Large intestine (tissue), 3 donors: Measurements from ENCODE around the gene TXNRD2. TPM values are rescaled to one million over a fixed set of nuclear protein-coding genes. Genes with fewer than 3 reads are reported as not detected.

Experiments
- DNase-seq, 2 donors: peaks; one replicate each; pipeline versions ENCODE4 v3.0.0 to v3.0.0-alpha.2; 2013
- H3K27ac ChIP-seq: one replicate; pipeline ENCODE4 v1.5.1; 2013; ENCODE audit warnings: low read length
- H3K27me3 ChIP-seq: 2 replicates; pipeline ENCODE4 v1.6.1; 2013; ENCODE audit warnings: low read length; ENCODE audit not compliant: control insufficient read depth, insufficient read depth
- H3K36me3 ChIP-seq: 2 replicates; pipeline ENCODE4 v1.6.1; 2013; ENCODE audit warnings: low read length; ENCODE audit not compliant: control insufficient read depth, insufficient read depth
- H3K4me1 ChIP-seq: one replicate; pipeline ENCODE4 v1.6.1; 2013; ENCODE audit warnings: low read length; ENCODE audit not compliant: control insufficient read depth, insufficient read depth
- H3K4me3 ChIP-seq: one replicate; pipeline ENCODE4 v1.5.1; 2013; ENCODE audit warnings: low read length
- H3K9me3 ChIP-seq: one replicate; pipeline ENCODE4 v1.6.1; 2013; ENCODE audit warnings: mild to moderate bottlenecking, low read depth, low read length, moderate library complexity; ENCODE audit not compliant: control insufficient read depth
- WGBS: methylation state at CpG from one replicate; pipeline ENCODE4 v1.1.5; 2013; ENCODE audit warnings: low lambda C conversion rate; ENCODE audit not compliant: insufficient coverage; 5-methylcytosine and 5-hydroxymethylcytosine counted together
- polyA plus RNA-seq: library from polyadenylated mRNA; unstranded; fragments of 120-200 nt; gene quantifications from one replicate; pipeline ENCODE4 v1.2.1, GENCODE V29; 2013

TXNRD2 gene
- polyA plus RNA-seq, 1 donor = 22.5 TPM

DNA sequence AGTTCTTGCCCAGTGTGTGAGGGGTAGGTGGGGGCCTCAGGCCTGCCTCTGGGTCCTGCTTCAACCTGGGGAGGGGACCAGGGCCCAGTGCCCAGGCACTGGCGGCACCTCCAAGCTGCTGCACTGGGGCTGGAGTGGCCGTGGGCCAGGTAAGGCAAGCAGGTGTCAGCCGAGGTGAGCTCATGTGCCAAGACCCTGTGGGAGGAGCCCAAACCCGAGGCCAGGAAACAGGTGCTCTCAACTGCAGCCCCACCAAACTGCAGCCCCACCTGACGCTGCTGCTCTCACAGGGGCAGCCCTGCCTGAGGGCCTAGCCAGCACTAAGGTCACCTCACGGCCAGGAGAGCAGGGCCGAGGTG, 68.9 kb downstream of the TXNRD2 start:
- peaks cover 9% of the 10 kb centered on the region for H3K4me1 ChIP-seq
- no peaks in the 10 kb centered on the region for H3K9me3 ChIP-seq
- peaks cover 11% of the 10 kb centered on the region for H3K36me3 ChIP-seq
- no peak overlapping the region for H3K4me3 ChIP-seq
- WGBS = no CpG with 5 or more reads among the region's 7 CpGs
- no peak overlapping the region for H3K27ac ChIP-seq
- no peaks in the 10 kb centered on the region for H3K27me3 ChIP-seq
- no peak for DNase-seq

DNA sequence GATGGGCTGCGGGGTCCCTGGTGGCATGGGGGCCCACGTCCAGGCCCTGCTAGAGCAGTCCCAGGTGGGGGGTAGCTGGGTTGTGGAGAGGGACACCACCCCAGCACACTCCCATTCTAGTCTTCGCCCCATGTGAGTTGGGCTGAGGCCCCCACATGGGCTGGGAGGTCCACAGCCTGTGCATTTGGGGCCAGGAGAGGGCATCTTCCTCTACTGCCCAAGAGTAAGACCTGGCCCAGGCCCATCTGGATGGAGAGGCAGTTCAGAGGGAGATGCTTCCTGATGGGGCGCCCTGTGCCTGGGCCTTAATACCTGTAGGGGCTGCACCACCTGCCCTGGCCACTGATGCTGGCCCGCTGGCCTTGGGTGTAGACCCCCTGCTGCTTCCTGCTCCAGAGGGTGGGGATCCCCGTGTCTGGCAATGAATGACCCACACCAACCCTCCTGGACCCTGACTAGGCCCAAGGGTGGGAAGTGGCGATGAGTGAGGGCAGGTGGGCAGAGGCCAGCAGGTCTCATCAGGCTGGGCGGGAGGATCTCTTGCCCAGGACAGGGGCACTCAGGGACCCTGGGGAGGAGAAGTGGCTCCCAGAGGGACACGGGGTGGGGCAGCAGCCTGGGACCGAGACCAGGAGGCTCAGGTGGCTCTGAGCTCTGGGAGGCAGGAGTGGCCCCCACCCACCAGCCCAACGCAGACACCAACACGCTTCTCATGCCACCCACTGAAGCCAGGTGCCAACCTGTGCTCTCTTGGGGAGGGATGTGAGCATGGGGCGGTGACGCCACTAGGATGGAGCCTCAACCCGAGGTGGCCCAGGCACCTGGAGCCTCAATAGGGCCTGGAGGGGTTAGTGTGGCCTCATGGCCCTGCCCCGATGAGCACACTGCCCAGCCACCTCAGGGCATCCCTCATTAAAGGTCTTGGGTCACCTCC, 69.5 kb downstream of the TXNRD2 start:
- no peak for DNase-seq
- H3K4me3 ChIP-seq = no peak overlapping the region
- H3K27ac ChIP-seq = no peak overlapping the region
- H3K36me3 ChIP-seq = peaks cover 5% of the 10 kb centered on the region
- H3K27me3 ChIP-seq = no peaks in the 10 kb centered on the region
- no peaks in the 10 kb centered on the region for H3K9me3 ChIP-seq
- H3K4me1 ChIP-seq = peaks cover 9% of the 10 kb centered on the region
- no CpG with 5 or more reads among the region's 16 CpGs for WGBS

DNA sequence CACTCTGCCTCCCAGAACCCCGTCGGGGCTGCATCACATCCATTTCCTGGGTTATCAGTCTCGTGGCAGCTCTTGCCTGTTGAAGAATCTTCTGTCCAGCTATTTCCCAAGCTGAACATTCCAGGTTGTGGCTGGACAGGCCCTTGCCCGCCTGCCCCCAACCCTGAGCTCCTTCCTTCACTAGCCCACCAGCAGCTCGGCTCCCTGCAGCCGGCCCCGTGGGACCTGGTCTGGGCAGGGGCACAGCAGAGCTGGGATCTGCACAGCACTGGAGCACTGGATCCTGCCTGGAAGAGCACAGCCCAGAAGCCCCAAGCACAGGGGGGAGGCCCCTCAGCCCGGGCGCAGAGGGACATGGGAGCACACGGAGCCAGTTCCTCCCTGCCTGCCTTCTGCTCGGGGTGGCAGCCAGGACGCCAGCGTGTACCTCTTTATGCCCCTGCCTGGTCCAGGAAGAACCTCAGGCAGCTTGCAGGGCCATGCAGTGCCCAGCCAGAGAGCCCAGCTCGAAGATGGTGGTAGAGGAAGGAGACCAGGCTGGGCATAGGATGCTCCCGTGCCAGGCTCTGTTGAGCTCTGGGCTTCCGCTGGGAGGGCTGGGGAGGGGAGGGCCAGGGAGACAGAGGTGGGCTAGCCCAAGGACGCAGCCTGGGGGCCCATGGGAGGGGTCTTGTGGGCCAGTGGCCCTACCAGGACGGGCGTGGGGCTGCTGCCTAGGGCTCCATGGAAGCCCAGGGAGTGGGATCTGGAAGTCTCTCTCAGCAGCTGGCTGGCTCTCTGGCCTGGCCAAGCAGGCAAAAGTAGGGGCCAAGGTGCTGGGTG, 70.4 kb downstream of the TXNRD2 start:
- H3K4me3 ChIP-seq = no peak overlapping the region
- H3K4me1 ChIP-seq = peaks cover 9% of the 10 kb centered on the region
- H3K9me3 ChIP-seq = no peaks in the 10 kb centered on the region
- H3K27ac ChIP-seq = no peak overlapping the region
- DNase-seq = no peak
- no peaks in the 10 kb centered on the region for H3K36me3 ChIP-seq
- WGBS = no CpG with 5 or more reads among the region's 19 CpGs
- no peaks in the 10 kb centered on the region for H3K27me3 ChIP-seq

DNA sequence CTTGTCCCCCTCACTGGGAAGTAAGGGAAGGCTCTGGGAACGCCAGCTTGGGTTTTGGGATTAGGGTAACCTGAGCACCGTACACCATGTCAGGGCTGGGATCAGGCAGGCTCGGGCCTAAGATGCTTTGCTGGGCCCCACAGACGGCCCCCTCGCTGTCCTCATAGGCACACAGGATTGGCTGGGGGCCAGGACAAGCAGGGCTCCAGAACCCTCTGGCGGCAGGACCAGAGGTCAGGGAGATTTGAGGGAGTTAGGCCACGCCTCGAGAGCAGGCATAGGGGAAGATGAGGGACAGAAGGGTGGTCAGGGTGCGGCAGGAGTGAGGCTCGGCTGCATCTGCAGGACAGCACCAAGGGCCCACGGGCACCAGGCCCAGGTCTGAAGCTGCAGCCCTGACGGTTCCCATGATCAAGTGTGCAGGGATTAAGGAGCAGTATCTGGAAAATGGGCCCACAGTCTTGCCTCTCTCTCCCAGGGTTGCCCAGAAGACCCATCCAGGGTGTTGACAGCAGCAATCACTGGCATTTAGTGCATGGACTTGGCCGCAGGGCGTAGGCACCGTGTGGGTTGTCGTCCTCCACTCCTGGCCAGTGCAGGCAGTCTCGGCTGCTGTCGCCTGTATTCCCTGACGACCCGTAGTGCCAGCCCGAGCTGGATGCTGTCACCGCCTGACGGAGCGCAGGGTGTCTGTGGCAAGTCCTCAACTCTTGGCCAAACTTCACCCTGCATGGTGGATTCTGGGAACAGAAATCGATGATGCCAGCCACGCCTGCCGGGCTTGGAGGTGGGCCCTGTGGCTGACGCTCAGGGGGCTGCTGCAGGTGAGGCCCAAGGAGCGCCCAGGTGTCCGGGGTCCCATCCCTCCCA, 71.2 kb downstream of the TXNRD2 start:
- no peaks in the 10 kb centered on the region for H3K36me3 ChIP-seq
- no peak overlapping the region for H3K4me3 ChIP-seq
- H3K27ac ChIP-seq = no peak overlapping the region
- DNase-seq = no peak
- no peaks in the 10 kb centered on the region for H3K9me3 ChIP-seq
- WGBS = no CpG with 5 or more reads among the region's 30 CpGs
- no peaks in the 10 kb centered on the region for H3K27me3 ChIP-seq
- peaks cover 9% of the 10 kb centered on the region for H3K4me1 ChIP-seq

DNA sequence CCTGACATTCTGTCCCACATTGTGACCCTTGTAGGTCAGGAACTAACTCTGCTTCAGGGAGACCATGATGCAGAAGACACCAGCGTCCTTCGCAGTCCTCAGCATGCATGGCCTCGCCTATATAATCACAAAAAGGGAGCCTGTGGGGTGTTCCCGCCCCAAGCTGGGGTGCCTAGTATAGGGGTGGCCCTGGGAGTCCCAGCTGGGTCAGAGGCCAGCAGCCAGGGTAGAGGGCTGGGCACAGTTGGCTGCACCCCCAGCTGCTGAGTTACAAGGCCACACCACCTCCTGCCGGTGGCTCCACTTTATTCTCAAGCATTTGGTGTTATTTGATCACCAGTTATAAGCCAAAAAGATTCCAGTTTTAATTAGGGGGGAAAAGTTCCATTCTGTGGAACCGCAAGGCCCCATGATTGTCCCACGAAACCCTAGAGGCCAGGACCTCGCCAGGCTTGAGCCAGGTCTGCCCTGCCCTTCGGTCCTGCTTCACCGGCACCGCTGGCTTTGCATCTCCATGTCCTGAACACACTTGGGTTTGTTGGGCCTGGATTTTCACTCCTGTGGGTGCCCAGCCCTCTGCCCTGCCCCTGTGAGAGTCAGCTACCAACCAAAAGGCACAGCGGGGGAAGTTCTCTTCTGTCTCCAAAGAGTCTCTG, 72.0 kb downstream of the TXNRD2 start:
- DNase-seq = no peak
- Histone ChIP-seq H3K9me3 (no peaks in the 10 kb centered on the region), H3K27ac (no peak overlapping the region), H3K27me3 (no peaks in the 10 kb centered on the region), H3K36me3 (no peaks in the 10 kb centered on the region), H3K4me1 (peaks cover 9% of the 10 kb centered on the region), H3K4me3 (no peak overlapping the region)
- WGBS = no CpG with 5 or more reads among the region's 12 CpGs

DNA sequence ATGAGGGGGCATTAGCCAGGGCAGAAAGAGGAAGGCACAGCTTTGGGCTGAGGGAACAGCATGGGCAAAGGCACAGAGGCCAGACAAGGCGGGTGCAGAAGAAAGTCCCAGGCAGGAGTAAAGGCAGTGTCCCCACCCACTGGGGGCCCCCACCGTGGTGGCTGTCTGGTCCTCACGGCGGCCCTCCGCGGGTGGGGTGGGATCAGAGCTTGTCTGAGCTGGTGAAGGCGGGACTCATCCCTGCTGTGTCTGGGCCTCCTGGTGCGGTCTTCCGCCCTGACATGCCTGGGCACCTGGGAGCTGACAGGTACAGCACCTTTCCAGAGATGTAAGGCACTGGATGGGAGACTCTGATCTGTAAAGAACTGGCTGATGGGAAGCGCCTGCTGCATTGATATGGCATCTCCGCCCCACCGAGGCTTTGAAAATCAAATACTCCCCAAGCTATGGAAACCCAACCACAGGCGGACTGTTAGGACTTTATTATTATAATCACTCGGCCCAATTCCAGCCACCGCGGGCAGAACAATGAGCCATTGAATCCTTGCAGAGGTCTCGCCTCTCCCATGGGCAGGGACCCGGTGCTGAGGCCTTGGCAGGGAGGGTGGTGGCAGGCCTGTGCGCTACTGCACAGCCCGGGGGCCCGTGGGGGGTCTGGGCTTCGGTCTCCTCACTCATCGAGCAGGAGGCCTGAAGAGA, 72.7 kb downstream of the TXNRD2 start:
- Histone ChIP-seq H3K4me3 (no peak overlapping the region), H3K9me3 (no peaks in the 10 kb centered on the region), H3K27ac (no peak overlapping the region), H3K36me3 (no peaks in the 10 kb centered on the region), H3K27me3 (no peaks in the 10 kb centered on the region), H3K4me1 (peaks cover 4% of the 10 kb centered on the region)
- WGBS = 100% methylated on average over 2 of the region's 23 CpGs
- no peak for DNase-seq

DNA sequence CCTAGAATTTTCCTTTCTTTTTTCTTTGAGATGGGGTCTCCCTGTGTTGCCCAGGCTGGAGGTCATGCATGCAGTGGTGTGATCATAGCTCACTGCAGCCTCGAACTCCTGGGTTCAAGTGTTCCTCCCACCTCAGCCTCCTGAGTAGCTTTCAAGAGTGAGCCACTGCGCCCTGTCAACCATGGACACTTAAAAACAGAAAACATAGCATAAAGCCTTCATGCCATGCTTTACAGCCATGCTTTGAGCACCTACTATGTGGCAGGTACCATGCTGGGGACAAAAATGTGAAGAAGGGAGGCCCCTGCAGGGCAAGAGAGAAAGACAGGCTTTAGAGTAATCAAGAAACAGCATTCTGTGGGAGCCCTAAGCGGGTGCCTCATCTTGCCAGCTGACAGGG, 73.3 kb downstream of the TXNRD2 start:
- no CpG with 5 or more reads among the region's 3 CpGs for WGBS
- Histone ChIP-seq H3K36me3 (no peaks in the 10 kb centered on the region), H3K27ac (no peak overlapping the region), H3K27me3 (no peaks in the 10 kb centered on the region), H3K9me3 (no peaks in the 10 kb centered on the region), H3K4me1 (no peaks in the 10 kb centered on the region), H3K4me3 (no peak overlapping the region)
- DNase-seq = no peak

DNA sequence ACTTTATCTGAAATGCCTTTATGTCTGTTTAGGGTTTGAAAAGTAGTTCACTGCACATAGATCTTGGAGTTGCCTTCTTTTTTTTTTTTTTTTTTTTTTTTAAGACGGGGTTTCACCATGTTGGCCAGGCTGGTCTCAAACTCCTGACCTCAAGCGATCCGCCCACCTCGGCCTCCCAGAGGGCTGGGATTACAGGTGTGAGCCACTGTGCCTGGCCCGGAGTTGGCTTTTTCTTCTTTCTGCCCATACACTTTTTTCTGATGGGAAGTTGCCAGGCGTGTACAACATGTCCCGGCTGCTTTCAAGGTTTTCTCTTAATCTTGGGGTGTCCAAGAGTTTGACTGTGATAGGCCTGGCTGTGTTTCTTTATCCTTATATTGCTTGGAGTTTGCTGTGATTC, 74.0 kb downstream of the TXNRD2 start:
- no peaks in the 10 kb centered on the region for H3K4me1 ChIP-seq
- WGBS = no CpG with 5 or more reads among the region's 7 CpGs
- H3K27me3 ChIP-seq = no peaks in the 10 kb centered on the region
- DNase-seq = no peak
- no peaks in the 10 kb centered on the region for H3K9me3 ChIP-seq
- no peak overlapping the region for H3K4me3 ChIP-seq
- no peak overlapping the region for H3K27ac ChIP-seq
- H3K36me3 ChIP-seq = no peaks in the 10 kb centered on the region

DNA sequence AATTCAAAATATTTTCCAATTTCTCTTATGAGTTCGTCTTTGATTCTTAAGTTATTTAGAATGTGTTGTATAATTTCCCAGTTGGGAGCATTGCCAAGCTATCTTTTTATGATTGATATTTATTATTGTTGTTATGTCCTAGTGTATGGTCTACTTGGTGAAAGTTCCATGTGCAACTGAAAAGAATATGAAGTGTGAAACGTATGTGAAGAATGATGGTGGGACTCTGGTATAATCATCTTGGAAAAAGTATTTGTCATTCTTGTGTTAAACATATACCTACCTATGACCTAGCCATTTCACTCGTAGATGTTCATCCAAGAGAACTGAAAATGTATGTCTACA, 75.0 kb downstream of the TXNRD2 start:
- Histone ChIP-seq H3K36me3 (no peaks in the 10 kb centered on the region), H3K27ac (no peak overlapping the region), H3K27me3 (no peaks in the 10 kb centered on the region), H3K9me3 (no peaks in the 10 kb centered on the region), H3K4me3 (no peak overlapping the region), H3K4me1 (no peaks in the 10 kb centered on the region)
- 80% methylated on average over 2 of the region's 3 CpGs for WGBS
- no peak for DNase-seq
